ENCODE data around the gene ACOX1.
"Not testable (repeated sequence)": the region's sequence is repeated elsewhere in the genome, so short reads cannot be mapped to it uniquely, and the experiment has no call there.

ACOX1 gene

DNA sequence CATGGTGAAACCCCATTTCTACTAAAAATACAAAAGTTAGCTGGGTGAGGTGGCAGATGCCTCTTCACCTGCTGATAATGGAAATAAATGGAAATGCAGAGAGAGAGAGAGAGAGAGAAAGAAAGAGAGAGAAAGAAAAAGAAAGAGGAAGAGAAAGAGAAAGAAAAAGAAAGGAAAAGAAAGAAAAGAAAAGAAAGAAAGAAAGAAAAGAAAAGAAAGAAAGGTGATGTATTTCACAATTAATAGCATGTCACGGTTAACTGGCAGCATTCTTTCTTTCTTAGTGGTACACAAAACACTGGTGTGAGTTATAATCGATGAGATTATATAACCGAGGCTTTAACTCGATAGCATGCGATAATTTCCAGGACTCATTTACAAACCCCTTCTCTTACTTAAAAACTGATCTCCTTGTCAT is 3.2 kb downstream of the ACOX1 start:
- no peak for DNase-seq
- no peak overlapping the region for H3K4me3 ChIP-seq (ENCODE audit: low read depth, low read length)
- no peaks in the 10 kb centered on the region for H3K27me3 ChIP-seq (ENCODE audit: insufficient read depth, low read depth, severe bottlenecking)
- H3K36me3 ChIP-seq = peaks cover 51% of the 10 kb centered on the region
- H3K27ac ChIP-seq = no peak overlapping the region
- TF ChIP-seq, protein P1, sequence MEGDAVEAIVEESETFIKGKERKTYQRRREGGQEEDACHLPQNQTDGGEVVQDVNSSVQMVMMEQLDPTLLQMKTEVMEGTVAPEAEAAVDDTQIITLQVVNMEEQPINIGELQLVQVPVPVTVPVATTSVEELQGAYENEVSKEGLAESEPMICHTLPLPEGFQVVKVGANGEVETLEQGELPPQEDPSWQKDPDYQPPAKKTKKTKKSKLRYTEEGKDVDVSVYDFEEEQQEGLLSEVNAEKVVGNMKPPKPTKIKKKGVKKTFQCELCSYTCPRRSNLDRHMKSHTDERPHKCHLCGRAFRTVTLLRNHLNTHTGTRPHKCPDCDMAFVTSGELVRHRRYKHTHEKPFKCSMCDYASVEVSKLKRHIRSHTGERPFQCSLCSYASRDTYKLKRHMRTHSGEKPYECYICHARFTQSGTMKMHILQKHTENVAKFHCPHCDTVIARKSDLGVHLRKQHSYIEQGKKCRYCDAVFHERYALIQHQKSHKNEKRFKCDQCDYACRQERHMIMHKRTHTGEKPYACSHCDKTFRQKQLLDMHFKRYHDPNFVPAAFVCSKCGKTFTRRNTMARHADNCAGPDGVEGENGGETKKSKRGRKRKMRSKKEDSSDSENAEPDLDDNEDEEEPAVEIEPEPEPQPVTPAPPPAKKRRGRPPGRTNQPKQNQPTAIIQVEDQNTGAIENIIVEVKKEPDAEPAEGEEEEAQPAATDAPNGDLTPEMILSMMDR (IDR thresholded peaks at IDR 0.05; ENCODE audit: low read depth, low read length) = no peak
- no peaks in the 10 kb centered on the region for H3K9me3 ChIP-seq (ENCODE audit: severe bottlenecking)

DNA sequence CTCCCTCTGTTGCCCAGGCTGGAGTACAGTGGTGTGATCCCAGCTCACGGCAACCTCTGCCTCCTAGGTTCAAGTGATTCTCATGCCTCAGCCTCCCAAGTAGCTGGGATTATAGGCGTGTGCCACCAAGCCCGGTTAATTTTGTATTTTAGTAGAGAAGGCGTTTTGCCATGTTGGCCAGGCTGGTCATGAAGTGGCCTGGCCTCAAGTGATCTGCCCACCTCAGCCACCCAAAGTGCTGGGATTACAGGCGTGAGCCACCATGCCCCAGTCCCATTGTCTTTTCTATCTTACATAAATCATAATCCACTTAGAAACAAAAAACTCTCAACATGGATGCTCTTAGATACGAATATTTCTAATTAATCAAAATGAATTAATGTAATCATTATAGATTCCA is 3.8 kb downstream of the ACOX1 start:
- not testable (repeated sequence) for H3K9me3 ChIP-seq (ENCODE audit: severe bottlenecking); H3K4me3 ChIP-seq (ENCODE audit: low read depth, low read length); DNase-seq; H3K27ac ChIP-seq; H3K27me3 ChIP-seq (ENCODE audit: insufficient read depth, low read depth, severe bottlenecking)
- H3K36me3 ChIP-seq = peaks cover 57% of the 10 kb centered on the region

DNA sequence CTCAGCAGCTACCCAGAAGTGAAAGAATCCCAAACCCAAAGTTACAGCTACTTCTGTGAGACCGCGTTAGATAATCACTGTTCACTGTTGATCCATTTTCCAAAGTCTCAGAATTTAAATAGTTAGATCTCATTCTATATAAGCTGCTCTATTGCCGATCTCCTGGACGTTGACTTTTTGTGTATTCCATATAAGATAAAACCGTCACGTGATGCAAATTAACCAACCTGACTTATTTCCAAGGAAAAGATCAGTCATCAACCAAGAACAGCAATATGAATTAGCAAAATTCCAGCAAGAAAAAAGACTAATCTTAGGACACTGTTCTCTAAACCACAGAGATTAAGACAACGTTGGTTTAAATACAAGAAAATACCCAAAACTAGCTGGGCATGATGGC is 8.3 kb downstream of the ACOX1 start:
- TF ChIP-seq, protein P1 (IDR thresholded peaks at IDR 0.05; ENCODE audit: low read depth, low read length) = no peak
- H3K27ac ChIP-seq = no peak overlapping the region
- no peak overlapping the region for H3K4me3 ChIP-seq (ENCODE audit: low read depth, low read length)

DNA sequence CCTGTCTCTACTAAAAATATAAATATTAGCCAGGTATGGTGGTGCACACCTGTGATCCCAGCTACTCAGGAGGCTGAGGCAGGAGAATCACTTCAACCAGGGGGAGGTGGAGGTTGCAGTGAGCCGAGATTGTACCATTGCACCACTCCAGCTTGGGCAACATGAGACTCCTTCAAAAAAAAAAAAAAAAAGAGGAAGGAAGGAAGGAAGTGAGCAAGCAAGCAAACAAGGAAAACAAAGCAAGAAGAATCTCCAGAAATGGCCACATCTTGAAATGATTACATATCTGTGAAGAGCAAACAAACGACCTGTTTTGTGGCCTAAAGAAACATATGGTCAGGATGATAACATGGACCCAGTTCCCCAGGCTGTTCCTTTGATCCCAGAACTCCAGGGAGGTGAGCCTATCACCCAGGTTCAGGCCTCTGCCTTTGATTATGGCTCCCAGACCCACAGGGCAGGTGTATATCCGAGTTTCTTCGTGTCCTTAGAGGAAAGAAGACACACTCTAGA is 8.9 kb downstream of the ACOX1 start:
- DNase-seq = no peak
- Histone ChIP-seq H3K27ac (no peak overlapping the region), H3K36me3 (peaks cover 49% of the 10 kb centered on the region)

More for the DNA sequence above, 8.3 kb downstream of the ACOX1 start:
- no peaks in the 10 kb centered on the region for H3K27me3 ChIP-seq (ENCODE audit: insufficient read depth, low read depth, severe bottlenecking)
- no peaks in the 10 kb centered on the region for H3K9me3 ChIP-seq (ENCODE audit: severe bottlenecking)
- H3K36me3 ChIP-seq = peaks cover 55% of the 10 kb centered on the region
- DNase-seq = no peak

DNA sequence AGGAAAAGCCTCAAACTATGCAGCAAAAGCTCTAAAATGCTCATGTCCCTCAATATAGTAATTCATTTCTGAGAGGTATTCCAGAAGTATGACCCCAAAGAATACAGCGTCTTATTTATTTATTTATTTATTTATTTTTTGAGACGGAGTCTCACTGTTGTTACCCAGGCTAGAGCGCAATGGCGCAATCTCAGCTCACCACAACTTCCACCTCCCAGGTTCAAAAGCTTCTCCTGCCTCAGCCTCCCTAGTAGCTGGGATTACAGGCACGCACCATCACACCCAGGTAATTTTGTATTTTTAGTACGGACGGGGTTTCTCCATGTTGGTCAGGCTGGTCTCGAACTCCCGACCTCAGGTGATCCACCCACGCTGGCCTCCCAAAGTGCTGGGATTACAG is 9.9 kb downstream of the ACOX1 start:
- not testable (repeated sequence) for H3K9me3 ChIP-seq (ENCODE audit: severe bottlenecking); H3K4me3 ChIP-seq (ENCODE audit: low read depth, low read length); H3K27ac ChIP-seq; H3K27me3 ChIP-seq (ENCODE audit: insufficient read depth, low read depth, severe bottlenecking); DNase-seq
- H3K36me3 ChIP-seq = peaks cover 44% of the 10 kb centered on the region

More for the DNA sequence above, 8.9 kb downstream of the ACOX1 start:
- no peak overlapping the region for H3K4me3 ChIP-seq (ENCODE audit: low read depth, low read length)
- no peaks in the 10 kb centered on the region for H3K9me3 ChIP-seq (ENCODE audit: severe bottlenecking)
- no peaks in the 10 kb centered on the region for H3K27me3 ChIP-seq (ENCODE audit: insufficient read depth, low read depth, severe bottlenecking)
- TF ChIP-seq, protein P1 (IDR thresholded peaks at IDR 0.05; ENCODE audit: low read depth, low read length) = no peak

DNA sequence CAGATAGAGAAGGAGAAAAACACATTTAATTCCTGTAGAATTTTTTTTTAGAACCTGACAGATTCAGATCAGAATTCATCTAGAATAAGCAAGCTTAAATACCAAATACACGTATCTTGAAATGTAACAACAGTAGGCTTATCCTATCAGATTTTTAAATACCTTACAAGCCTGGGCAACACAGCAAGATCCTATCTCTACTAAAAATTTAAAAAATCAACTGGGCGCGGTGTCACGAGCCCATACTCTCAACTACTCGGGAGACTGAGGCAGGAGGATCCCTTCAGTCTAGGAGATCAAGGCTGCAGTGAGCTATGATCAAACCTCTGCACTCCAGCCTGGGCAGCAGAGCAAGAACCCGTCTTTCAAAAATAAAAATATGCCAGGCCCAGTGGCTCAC is 13.5 kb downstream of the ACOX1 start:
- no peak overlapping the region for H3K27ac ChIP-seq
- no peaks in the 10 kb centered on the region for H3K27me3 ChIP-seq (ENCODE audit: insufficient read depth, low read depth, severe bottlenecking)
- no peaks in the 10 kb centered on the region for H3K9me3 ChIP-seq (ENCODE audit: severe bottlenecking)
- TF ChIP-seq, protein P1 (IDR thresholded peaks at IDR 0.05; ENCODE audit: low read depth, low read length) = no peak
- H3K36me3 ChIP-seq = peaks cover 23% of the 10 kb centered on the region
- no peak overlapping the region for H3K4me3 ChIP-seq (ENCODE audit: low read depth, low read length)
- DNase-seq = no peak

DNA sequence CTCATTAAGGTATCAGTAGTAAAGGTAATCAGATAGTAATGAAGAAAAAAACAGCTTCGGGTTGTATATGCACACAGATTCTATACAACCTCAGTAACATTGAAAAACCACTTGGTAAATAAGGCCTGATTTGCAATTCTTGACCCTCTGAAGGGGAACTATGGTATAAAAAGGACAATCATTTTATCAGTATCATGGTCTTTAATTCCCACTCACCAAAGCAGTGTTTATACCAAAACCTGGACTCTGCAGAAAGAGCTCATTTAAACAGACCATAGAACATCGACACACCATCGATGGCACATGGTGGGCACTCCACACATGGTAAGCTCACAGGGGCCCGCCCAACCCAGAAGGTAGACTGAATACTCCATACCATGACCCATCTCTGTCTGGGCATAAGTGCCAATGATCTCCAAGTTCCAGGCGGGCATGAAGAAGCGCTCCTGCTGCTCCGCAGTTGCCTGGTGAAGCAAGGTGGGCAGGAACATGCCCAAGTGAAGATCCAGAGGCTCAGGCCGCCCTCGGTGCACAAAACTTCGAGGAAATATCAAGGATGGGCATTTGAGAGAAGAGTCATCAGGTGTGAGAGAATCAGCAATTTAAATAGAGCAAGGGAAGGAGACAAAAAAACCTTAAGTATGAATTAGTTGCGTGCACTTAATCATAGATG is 19.0 kb downstream of the ACOX1 start:
- Histone ChIP-seq H3K4me3 (ENCODE audit: low read depth, low read length) (no peak overlapping the region), H3K36me3 (peaks cover 32% of the 10 kb centered on the region), H3K27ac (no peak overlapping the region), H3K27me3 (ENCODE audit: insufficient read depth, low read depth, severe bottlenecking) (no peaks in the 10 kb centered on the region), H3K9me3 (ENCODE audit: severe bottlenecking) (no peaks in the 10 kb centered on the region)
- TF ChIP-seq, protein P1 (IDR thresholded peaks at IDR 0.05; ENCODE audit: low read depth, low read length) = no peak
- DNase-seq = no peak

Data from WERI-Rb-1 (cell line).